Naive thymus-derived CD4-positive, alpha-beta T cell (primary cell): ENCODE measurements around the gene IRF7. TPM values are rescaled to one million over a fixed set of nuclear protein-coding genes. Genes with fewer than 3 reads are reported as not detected.

ENCODE experiments used
- ATAC-seq: fragments of 150-1000 bp; cut with Tn5 transposase; 2 replicates; pipeline ENCODE4 v1.10.0; 2021; ENCODE audit warnings: mild to moderate bottlenecking, moderate library complexity
- CTCF ChIA-PET: fragments of 350-600 bp; sonication (Branson Sonifier 250); formaldehyde crosslinking; loops from one replicate; lab custom pipeline; 2021; ENCODE audit warnings: antibody characterized with exemption; lab: Charles Lee
- POLR2A ChIA-PET: fragments of 350-600 bp; sonication (Branson Sonifier 250); formaldehyde crosslinking; loops from one replicate; lab custom pipeline; 2021; ENCODE audit warnings: antibody characterized with exemption, inconsistent platforms; lab: Charles Lee
- DNase-seq, 9 donors: peaks; one replicate each; pipeline versions ENCODE4 v3.0.0 to v3.0.0-alpha.2; 2020 to 2022; ENCODE audit warnings: mixed read lengths in 1 of 9
- H3K27ac ChIP-seq: one replicate; pipeline ENCODE4 v1.7.0; 2013; ENCODE audit warnings: mild to moderate bottlenecking, low read depth, low read length, moderate library complexity
- H3K27me3 ChIP-seq, 2 donors: one replicate each; pipeline ENCODE4 v1.7.0; 2013; ENCODE audit warnings: low read length in 2 of 2, mild to moderate bottlenecking in 2 of 2, moderate library complexity in 2 of 2; ENCODE audit not compliant: control insufficient read depth in 2 of 2, insufficient read depth in 2 of 2
- H3K36me3 ChIP-seq, 3 experiments: 1 replicate in 2 of 3; 2 replicates in 1 of 3; pipeline ENCODE4 v1.7.0; 2013; ENCODE audit warnings: low read length in 3 of 3, mild to moderate bottlenecking in 3 of 3, moderate library complexity in 1 of 3; ENCODE audit not compliant: insufficient read depth in 3 of 3, control insufficient read depth in 2 of 3
- H3K4me1 ChIP-seq, 2 donors: one replicate each; pipeline ENCODE4 v1.7.0; 2013; ENCODE audit warnings: low read length in 2 of 2, mild to moderate bottlenecking in 2 of 2, moderate library complexity in 1 of 2; ENCODE audit not compliant: control insufficient read depth in 2 of 2, insufficient read depth in 2 of 2
- H3K4me3 ChIP-seq: 2 replicates; pipeline ENCODE4 v1.7.0; 2013; ENCODE audit warnings: mild to moderate bottlenecking, low read length
- H3K9me3 ChIP-seq, 3 experiments: 1 replicate in 2 of 3; 2 replicates in 1 of 3; pipeline ENCODE4 v1.7.0; 2013; ENCODE audit warnings: low read length in 3 of 3; ENCODE audit not compliant: control insufficient read depth in 2 of 3
- H3K27ac Mint-ChIP-seq, 9 donors: one replicate each; pipeline ENCODE4 v1.8.0; 2020 to 2022; ENCODE audit warnings: mixed read lengths in 9 of 9, mild to moderate bottlenecking in 8 of 9, moderate library complexity in 5 of 9, inconsistent platforms in 2 of 9
- H3K27me3 Mint-ChIP-seq, 5 donors: one replicate each; pipeline ENCODE4 v1.8.0; 2021 to 2022; ENCODE audit warnings: mixed read lengths in 5 of 5, mild to moderate bottlenecking in 1 of 5
- H3K36me3 Mint-ChIP-seq, 5 donors: one replicate each; pipeline ENCODE4 v1.8.0; 2020 to 2022; ENCODE audit warnings: mixed read lengths in 5 of 5, mild to moderate bottlenecking in 3 of 5, inconsistent platforms in 1 of 5
- H3K4me1 Mint-ChIP-seq, 7 donors: one replicate each; pipeline ENCODE4 v1.8.0; 2020 to 2022; ENCODE audit warnings: mixed read lengths in 7 of 7, mild to moderate bottlenecking in 3 of 7, inconsistent platforms in 1 of 7
- H3K4me3 Mint-ChIP-seq, 10 donors: one replicate each; pipeline ENCODE4 v1.8.0; 2020 to 2022; ENCODE audit warnings: mild to moderate bottlenecking in 10 of 10, mixed read lengths in 10 of 10, moderate library complexity in 6 of 10, inconsistent platforms in 2 of 10
- H3K9me3 Mint-ChIP-seq, 11 donors: one replicate each; pipeline ENCODE4 v1.8.0; 2020 to 2022; ENCODE audit warnings: mixed read lengths in 11 of 11, mild to moderate bottlenecking in 4 of 11, inconsistent platforms in 1 of 11, moderate library complexity in 1 of 11
- intact Hi-C, 2 donors: fragments of 100-400 bp; cut with micrococcal nuclease; formaldehyde crosslinking; loops; one replicate each; pipeline ENCODE4 v1.15.1; 2023
- polyA plus RNA-seq, 2 donors: library from polyadenylated mRNA; unstranded; fragments of 300-500 nt; fragmentation: Illumina TruSeq; gene quantifications; one replicate each; pipeline ENCODE4 v1.2.3, GENCODE V29; 2021
- total RNA-seq, 6 experiments: library from RNA in 5 of 6; stranded (reverse) in 5 of 6; gene quantifications; 1 replicate in 5 of 6; 2 replicates in 1 of 6; pipeline ENCODE4 v1.2.3 and lab custom pipeline; 2021 to 2026

The IRF7 gene
- total and polyA plus RNA-seq, 7 experiments from 2014 or later: 25.9 to 134 (median 63.3) TPM

- Mint-ChIP-seq H3K36me3 (peaks cover 0 to 15% (median 0%) of the 10 kb centered on the region in 5 donors), H3K4me1 (peaks cover 0 to 22% (median 15%) of the 10 kb centered on the region in 7 donors), H3K9me3 (peaks cover 0 to 2% (median 0%) of the 10 kb centered on the region in 11 donors), H3K27ac (peak overlapping the region; percentile 67 to 93 (median 88)), H3K4me3 (peak overlapping the region in 5 of 10 donors; percentile 23 to 76 (median 58)), H3K27me3 (no peaks in the 10 kb centered on the region)
- ATAC-seq (no peak), DNase-seq (peak in 2 of 9 donors; percentile 24 to 25)
- POLR2A ChIA-PET: interaction anchor here (2.5 kb wide), 1 partner anchor 36 kb away, joined by 14 read pairs; the partner anchor contains the start of gene PHRF1
- Histone ChIP-seq H3K9me3 (no peaks in the 10 kb centered on the region), H3K27ac (peak overlapping the region; percentile 86), H3K4me1 (peaks cover 8 to 22% of the 10 kb centered on the region in 2 donors), H3K36me3 (peaks cover 0 to 67% (median 22%) of the 10 kb centered on the region in 3 experiments), H3K27me3 (no peaks in the 10 kb centered on the region), H3K4me3 (no peak overlapping the region)
- intact Hi-C loops: loop anchor here in 1 of 2 donors (2.0 kb wide), 1 partner anchor 52 kb away; the partner anchor contains the start of genes LMNTD2 and RASSF7
- CTCF ChIA-PET: interaction anchor here (0.6 kb wide), 1 partner anchor 37 kb away, joined by 6 read pairs; no protein-coding TSS in a partner anchor
Measured at GRCh38 chr11:612201-612960, 3.4 kb downstream of the IRF7 start.

DNA sequence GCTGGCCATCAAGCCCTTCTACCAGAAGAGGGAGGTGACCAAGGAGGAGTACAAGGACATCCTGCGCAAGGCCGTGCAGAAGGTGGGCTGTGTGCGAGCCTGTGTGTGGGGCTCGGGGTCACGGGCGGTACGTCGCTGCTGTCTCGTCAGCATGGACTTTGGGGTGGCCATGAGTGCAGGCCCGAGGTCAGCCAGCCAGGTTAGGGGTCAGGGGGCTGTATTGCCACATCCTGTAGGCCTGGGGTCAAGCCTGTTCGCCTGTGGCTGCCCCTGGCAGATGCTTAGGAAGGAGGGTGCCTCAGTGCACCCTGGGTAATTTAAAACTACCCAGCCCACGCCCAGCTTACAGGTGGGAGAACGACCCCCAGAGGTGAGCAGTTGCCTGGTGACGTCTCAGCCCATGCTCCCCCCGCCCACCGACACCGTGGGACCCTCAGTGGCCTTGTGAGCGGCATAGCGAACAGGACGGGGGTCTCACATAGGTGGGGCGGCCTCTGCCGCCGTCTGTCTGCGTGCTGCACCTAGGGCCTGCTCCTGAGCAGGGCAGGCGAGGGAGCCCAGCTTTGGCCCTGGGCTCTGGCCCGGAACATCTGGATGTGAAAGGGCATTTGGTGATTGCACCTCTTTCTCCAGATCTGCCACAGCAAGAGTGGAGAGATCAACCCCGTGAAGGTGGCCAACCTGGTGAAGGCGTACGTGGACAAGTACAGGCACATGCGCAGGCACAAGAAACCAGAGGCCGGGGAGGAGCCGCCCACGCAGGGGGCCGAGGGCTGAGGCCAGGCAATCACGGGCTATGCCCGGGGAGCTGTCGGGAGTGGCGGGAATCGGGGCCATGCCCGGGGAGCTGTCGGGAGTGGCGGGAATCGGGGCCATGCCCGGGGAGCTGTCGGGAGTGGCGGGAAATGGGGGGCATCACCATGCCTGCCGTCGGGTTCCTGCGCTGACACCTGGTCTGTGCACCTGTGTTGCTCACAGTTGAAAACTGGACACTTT lies 4.5 kb downstream of the IRF7 start:
- H3K27ac ChIP-seq: peak overlapping the region; percentile 28
- H3K36me3 Mint-ChIP-seq: peaks cover 0 to 20% (median 5%) of the 10 kb centered on the region in 5 donors
- H3K4me1 Mint-ChIP-seq: peaks cover 0 to 19% (median 14%) of the 10 kb centered on the region in 7 donors
- H3K27me3 Mint-ChIP-seq: no peaks in the 10 kb centered on the region
- no peak overlapping the region for H3K4me3 ChIP-seq
- CTCF ChIA-PET: no interaction called here
- POLR2A ChIA-PET: no interaction called here
- H3K36me3 ChIP-seq: peaks cover 0 to 78% (median 27%) of the 10 kb centered on the region in 3 experiments
- no peak for ATAC-seq
- peak overlapping the region in 7 of 9 donors; percentile 48 to 93 (median 78) for H3K27ac Mint-ChIP-seq
- intact Hi-C loops: no loop called here
- no peak overlapping the region for H3K4me3 Mint-ChIP-seq
- H3K9me3 ChIP-seq: no peaks in the 10 kb centered on the region
- no peaks in the 10 kb centered on the region for H3K27me3 ChIP-seq
- H3K4me1 ChIP-seq: peaks cover 8 to 22% of the 10 kb centered on the region in 2 donors
- peak in 1 of 9 donors; percentile 26 for DNase-seq
- H3K9me3 Mint-ChIP-seq: peaks cover 0 to 2% (median 0%) of the 10 kb centered on the region in 11 donors

DNA sequence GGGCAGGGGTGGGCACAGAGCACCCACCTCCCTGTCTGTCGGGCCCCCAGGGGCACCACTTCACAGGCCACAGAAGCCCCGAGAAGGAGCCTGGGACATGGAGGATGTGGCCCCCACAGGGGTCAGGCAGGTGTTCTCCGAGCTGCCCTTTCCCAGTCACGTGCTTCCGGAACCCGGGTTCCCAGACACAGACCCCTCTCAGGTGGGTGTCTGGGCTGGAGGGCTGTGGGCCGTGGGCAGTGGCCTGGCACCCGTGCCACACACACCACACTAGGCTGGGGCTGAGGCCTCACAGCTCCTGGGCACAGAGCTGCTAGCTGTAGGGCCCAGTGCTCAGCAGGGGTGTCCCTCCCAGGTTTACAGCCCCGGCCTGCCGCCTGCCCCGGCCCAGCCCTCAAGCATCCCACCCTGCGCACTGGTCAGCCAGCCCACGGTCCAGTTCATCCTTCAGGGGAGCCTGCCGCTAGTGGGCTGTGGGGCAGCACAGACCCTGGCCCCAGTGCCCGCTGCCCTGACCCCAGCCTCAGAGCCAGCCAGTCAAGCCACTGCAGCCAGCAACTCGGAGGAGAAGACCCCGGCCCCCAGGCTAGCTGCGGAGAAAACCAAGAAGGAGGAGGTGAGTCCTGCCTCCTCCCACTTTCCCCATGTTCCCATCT lies 5.5 kb downstream of the IRF7 start:
- Histone ChIP-seq H3K27me3 (no peaks in the 10 kb centered on the region), H3K4me3 (no peak overlapping the region), H3K4me1 (peaks cover 8 to 22% of the 10 kb centered on the region in 2 donors), H3K27ac (peak overlapping the region; percentile 28), H3K36me3 (peaks cover 0 to 82% (median 34%) of the 10 kb centered on the region in 3 experiments), H3K9me3 (no peaks in the 10 kb centered on the region)
- Mint-ChIP-seq H3K9me3 (peaks cover 0 to under 1% (median 0%) of the 10 kb centered on the region in 11 donors), H3K27ac (peak overlapping the region in 4 of 9 donors; percentile 58 to 91 (median 78)), H3K36me3 (peaks cover 0 to 16% (median 5%) of the 10 kb centered on the region in 5 donors), H3K4me1 (peaks cover 0 to 14% (median 10%) of the 10 kb centered on the region in 7 donors), H3K4me3 (no peak overlapping the region), H3K27me3 (no peaks in the 10 kb centered on the region)
- CTCF ChIA-PET: no interaction called here
- DNase-seq (peak in 1 of 9 donors; percentile 22), ATAC-seq (no peak)
- POLR2A ChIA-PET: no interaction called here
- intact Hi-C loops: no loop called here

DNA sequence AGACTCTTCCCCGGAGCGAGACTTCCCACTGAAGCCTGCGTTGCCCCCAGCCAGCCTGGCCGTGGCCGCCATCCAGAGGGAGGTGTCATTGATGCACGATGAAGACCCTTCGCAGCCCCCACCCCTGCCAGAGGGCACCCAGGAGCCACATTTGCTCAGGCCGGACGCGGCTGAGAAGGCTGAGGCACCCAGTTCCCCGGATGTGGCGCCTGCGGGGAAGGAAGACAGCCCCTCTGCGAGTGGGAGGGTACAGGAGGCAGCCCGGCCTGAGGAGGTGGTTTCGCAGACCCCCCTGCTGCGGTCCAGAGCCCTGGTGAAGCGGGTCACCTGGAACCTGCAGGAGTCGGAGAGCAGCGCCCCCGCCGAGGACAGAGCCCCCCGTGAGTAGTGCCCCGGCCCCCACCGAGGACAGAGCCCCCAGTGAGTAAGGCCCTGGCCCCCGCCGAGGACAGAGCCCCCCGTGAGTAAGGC lies 6.4 kb downstream of the IRF7 start:
- H3K27ac ChIP-seq: no peak overlapping the region
- H3K36me3 ChIP-seq: peaks cover 0 to 90% (median 35%) of the 10 kb centered on the region in 3 experiments
- intact Hi-C loops: no loop called here
- H3K4me3 ChIP-seq: no peak overlapping the region
- Mint-ChIP-seq H3K4me1 (peaks cover 0 to 12% (median 8%) of the 10 kb centered on the region in 7 donors), H3K9me3 (no peaks in the 10 kb centered on the region), H3K27ac (no peak overlapping the region), H3K36me3 (peaks cover 0 to 16% (median 5%) of the 10 kb centered on the region in 5 donors), H3K4me3 (no peak overlapping the region), H3K27me3 (no peaks in the 10 kb centered on the region)
- POLR2A ChIA-PET: no interaction called here
- peak in 1 of 9 donors; percentile 21 for DNase-seq
- peaks cover 7 to 13% of the 10 kb centered on the region in 2 donors for H3K4me1 ChIP-seq
- no peak for ATAC-seq
- no peaks in the 10 kb centered on the region for H3K27me3 ChIP-seq
- no peaks in the 10 kb centered on the region for H3K9me3 ChIP-seq
- CTCF ChIA-PET: no interaction called here

DNA sequence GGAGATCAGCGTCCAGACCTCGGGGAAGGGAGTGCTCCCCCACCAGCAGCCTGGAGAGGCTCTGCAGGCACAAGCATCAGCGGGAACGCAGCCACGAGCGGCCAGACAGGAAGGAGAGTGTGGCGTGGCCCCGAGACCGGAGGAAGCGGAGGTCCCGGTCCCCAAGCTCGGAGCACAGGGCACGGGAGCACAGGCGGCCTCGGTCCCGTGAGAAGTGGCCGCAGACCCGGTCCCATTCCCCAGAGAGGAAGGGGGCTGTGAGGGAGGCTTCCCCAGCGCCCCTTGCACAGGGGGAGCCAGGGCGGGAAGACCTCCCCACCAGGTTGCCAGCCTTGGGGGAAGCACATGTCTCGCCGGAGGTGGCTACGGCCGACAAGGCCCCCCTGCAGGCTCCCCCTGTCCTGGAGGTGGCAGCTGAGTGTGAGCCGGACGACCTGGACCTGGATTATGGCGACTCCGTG lies 6.9 kb downstream of the IRF7 start:
- Mint-ChIP-seq H3K4me1 (peaks cover 0 to 9% (median 5%) of the 10 kb centered on the region in 7 donors), H3K9me3 (no peaks in the 10 kb centered on the region), H3K27ac (peak overlapping the region in 2 of 9 donors; percentile 56 to 83), H3K4me3 (no peak overlapping the region), H3K27me3 (no peaks in the 10 kb centered on the region), H3K36me3 (peaks cover 0 to 20% (median 5%) of the 10 kb centered on the region in 5 donors)
- ChIA-PET POLR2A (interaction anchor here (0.6 to 1.1 kb wide), 2 partner anchors 51 to 352 kb away, joined by 4 to 6 read pairs; no protein-coding TSS in a partner anchor), CTCF (interaction anchor here (1.0 kb wide), 1 partner anchor 53 kb away, joined by 3 read pairs; no protein-coding TSS in a partner anchor)
- ATAC-seq (no peak), DNase-seq (peak in 1 of 9 donors; percentile 22)
- intact Hi-C loops: no loop called here
- H3K4me3 ChIP-seq: no peak overlapping the region
- H3K27ac ChIP-seq: no peak overlapping the region
- H3K9me3 ChIP-seq: no peaks in the 10 kb centered on the region
- peaks cover 2 to 8% of the 10 kb centered on the region in 2 donors for H3K4me1 ChIP-seq
- H3K27me3 ChIP-seq: no peaks in the 10 kb centered on the region
- H3K36me3 ChIP-seq: peaks cover 0 to 95% (median 37%) of the 10 kb centered on the region in 3 experiments
